HEK293 (cell line): Measurements from ENCODE around the gene PDE8B.

Source experiments
- CTCF ChIA-PET: fragments of 350-600 bp; formaldehyde crosslinking; extraction: SDS; loops from one replicate; lab custom pipeline; 2021; ENCODE audit warnings: antibody characterized with exemption; lab: Yijun Ruan, JAX
- POLR2A ChIA-PET: fragments of 300-600 bp; formaldehyde crosslinking; extraction: SDS; loops from one replicate; lab custom pipeline; 2020; ENCODE audit warnings: antibody characterized with exemption, inconsistent platforms; lab: Yijun Ruan, JAX
- H3K27ac ChIP-seq: fragments of 200-500 bp; sonication (Bioruptor generic); 2 replicates; pipeline ENCODE4 v1.5.1; 2014; ENCODE audit warnings: low read depth, low read length, control low read depth, inconsistent platforms; ENCODE audit errors: extremely low read depth
- H3K36me3 ChIP-seq, 2 experiments: fragments of 200-500 bp in 1 of 2; sonication (Bioruptor generic) in 1 of 2; 1 replicate in 1 of 2; 2 replicates in 1 of 2; pipeline ENCODE4 v1.5.1; 2014 to 2017; ENCODE audit warnings: inconsistent platforms in 2 of 2, low read length in 2 of 2; ENCODE audit not compliant: control insufficient read depth in 2 of 2, insufficient read depth in 1 of 2
- H3K4me1 ChIP-seq: fragments of 200-500 bp; sonication (Bioruptor generic); 2 replicates; pipeline ENCODE4 v1.5.1; 2014; ENCODE audit warnings: mild to moderate bottlenecking, low read length, inconsistent platforms; ENCODE audit not compliant: control insufficient read depth, insufficient read depth
- H3K4me3 ChIP-seq: 2 replicates; pipeline ENCODE4 v1.5.1; 2011; ENCODE audit warnings: low read depth, mild to moderate bottlenecking, control low read depth, low read length, moderate library complexity
- H3K9me3 ChIP-seq: fragments of 200-500 bp; sonication (Bioruptor generic); 2 replicates; pipeline ENCODE4 v1.5.1; 2014; ENCODE audit warnings: low read depth, low read length, inconsistent platforms; ENCODE audit not compliant: control insufficient read depth, insufficient read depth
- BCL11B ChIP-seq: fragments of 450-650 bp; formaldehyde crosslinking; IDR thresholded peaks from 2 replicates; pipeline ENCODE4 v1.5.1; 2016; ENCODE audit warnings: low read depth, missing biosample characterization, missing genetic modification characterization
- KLF16 ChIP-seq: fragments of 450-650 bp; formaldehyde crosslinking; IDR thresholded peaks from 2 replicates; pipeline ENCODE4 v1.5.1; 2017; ENCODE audit warnings: missing biosample characterization, missing genetic modification characterization
- KLF8 ChIP-seq: fragments of 450-650 bp; formaldehyde crosslinking; IDR thresholded peaks from 2 replicates; pipeline ENCODE4 v1.5.1; 2016; ENCODE audit warnings: missing biosample characterization, missing genetic modification characterization
- SCRT2 ChIP-seq: fragments of 450-650 bp; formaldehyde crosslinking; IDR thresholded peaks from 2 replicates; pipeline ENCODE4 v1.5.1; 2016; ENCODE audit warnings: missing biosample characterization, missing genetic modification characterization
- ZBTB1 ChIP-seq: fragments of 450-650 bp; formaldehyde crosslinking; IDR thresholded peaks from 2 replicates; pipeline ENCODE4 v1.5.1; 2016; ENCODE audit warnings: missing biosample characterization, missing genetic modification characterization
- ZNF169 ChIP-seq: fragments of 450-650 bp; formaldehyde crosslinking; IDR thresholded peaks from 2 replicates; pipeline ENCODE4 v1.5.1; 2016; ENCODE audit warnings: missing biosample characterization, missing genetic modification characterization
- ZNF280C ChIP-seq: fragments of 450-650 bp; formaldehyde crosslinking; IDR thresholded peaks from 2 replicates; pipeline ENCODE4 v1.5.1; 2016; ENCODE audit warnings: missing biosample characterization, missing genetic modification characterization
- ZNF529 ChIP-seq: fragments of 450-650 bp; formaldehyde crosslinking; IDR thresholded peaks from 2 replicates; pipeline ENCODE4 v1.5.1; 2017; ENCODE audit warnings: missing genetic modification characterization, missing biosample characterization; ENCODE audit not compliant: insufficient replicate concordance
- ZNF558 ChIP-seq: fragments of 450-650 bp; formaldehyde crosslinking; IDR thresholded peaks from 2 replicates; pipeline ENCODE4 v1.5.1; 2016; ENCODE audit warnings: missing biosample characterization, missing genetic modification characterization
- ZNF580 ChIP-seq: fragments of 450-650 bp; formaldehyde crosslinking; IDR thresholded peaks from 2 replicates; pipeline ENCODE4 v1.5.1; 2016; ENCODE audit warnings: missing biosample characterization, missing genetic modification characterization
- ZNF626 ChIP-seq: fragments of 450-650 bp; sonication (Bioruptor Pico); formaldehyde crosslinking; IDR thresholded peaks from 2 replicates; pipeline ENCODE4 v1.5.1; 2018; ENCODE audit warnings: missing biosample characterization, missing genetic modification characterization, inconsistent platforms
- ZNF645 ChIP-seq: fragments of 450-650 bp; formaldehyde crosslinking; IDR thresholded peaks from 2 replicates; pipeline ENCODE4; 2016; ENCODE audit warnings: missing biosample characterization, missing genetic modification characterization
- ZNF837 ChIP-seq: fragments of 450-650 bp; formaldehyde crosslinking; IDR thresholded peaks from 2 replicates; pipeline ENCODE4 v1.5.1; 2016; ENCODE audit warnings: missing biosample characterization, missing genetic modification characterization
- ZSCAN30 ChIP-seq: fragments of 450-650 bp; IDR thresholded peaks from 2 replicates; pipeline ENCODE4 v1.5.1; 2018; ENCODE audit warnings: missing biosample characterization, mild to moderate bottlenecking, missing genetic modification characterization, moderate library complexity
- TF ChIP-seq, protein P1 (sequence below): fragments of 450-650 bp; formaldehyde crosslinking; IDR thresholded peaks from 2 replicates; pipeline ENCODE4 v1.5.1; 2016; ENCODE audit warnings: missing biosample characterization, missing genetic modification characterization
- TF ChIP-seq, protein P2 (sequence below): fragments of 450-650 bp; formaldehyde crosslinking; conservative IDR thresholded peaks from 2 replicates; pipeline ENCODE4 v1.5.1; 2016; ENCODE audit warnings: low read depth, missing biosample characterization, missing genetic modification characterization
- TF ChIP-seq, protein P3 (sequence below): fragments of 450-650 bp; formaldehyde crosslinking; IDR thresholded peaks from 2 replicates; pipeline ENCODE4 v1.5.1; 2016; ENCODE audit warnings: missing biosample characterization, missing genetic modification characterization

The PDE8B gene

GRCh38 chr5:77389746-77390145 is 179.3 kb downstream of the PDE8B start:
- H3K4me3 ChIP-seq, result no peak overlapping the region
- ChIA-PET CTCF (no interaction called here), POLR2A (no interaction called here)
- H3K27ac ChIP-seq, result no peak overlapping the region
- no peaks in the 10 kb centered on the region for H3K36me3 ChIP-seq
- TF ChIP-seq ZNF529, result no peak
- no peaks in the 10 kb centered on the region for H3K4me1 ChIP-seq
- H3K9me3 ChIP-seq, result no peaks in the 10 kb centered on the region

DNA sequence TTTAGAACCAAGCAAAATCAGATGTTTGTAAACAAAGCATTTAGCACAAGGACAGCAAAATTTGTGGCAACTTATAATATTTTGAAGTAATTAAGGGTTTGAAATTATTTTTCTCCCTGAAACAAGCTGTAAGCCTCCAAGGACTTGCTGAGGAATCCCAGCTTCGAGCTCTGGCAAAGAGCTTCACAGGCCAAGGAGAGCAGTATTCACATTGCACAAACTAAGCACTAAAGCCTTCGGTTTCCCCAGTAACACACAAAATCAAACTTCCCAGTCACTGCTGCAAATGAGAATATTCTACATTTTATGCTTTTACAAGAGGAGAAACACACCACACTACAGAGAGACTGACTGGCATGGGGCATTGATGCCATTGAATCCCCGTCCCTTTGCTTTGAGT is 179.7 kb downstream of the PDE8B start:
- no peak overlapping the region for H3K27ac ChIP-seq
- ChIA-PET CTCF (interaction anchor here (0.7 kb wide), 1 partner anchor 261 kb away, joined by 3 read pairs; no protein-coding TSS in a partner anchor), POLR2A (no interaction called here)
- H3K36me3 ChIP-seq, result no peaks in the 10 kb centered on the region
- no peak for TF ChIP-seq ZNF626 (tag by site-specific recombination)
- no peak for TF ChIP-seq SCRT2 (tag by site-specific recombination)
- TF ChIP-seq, protein P1, sequence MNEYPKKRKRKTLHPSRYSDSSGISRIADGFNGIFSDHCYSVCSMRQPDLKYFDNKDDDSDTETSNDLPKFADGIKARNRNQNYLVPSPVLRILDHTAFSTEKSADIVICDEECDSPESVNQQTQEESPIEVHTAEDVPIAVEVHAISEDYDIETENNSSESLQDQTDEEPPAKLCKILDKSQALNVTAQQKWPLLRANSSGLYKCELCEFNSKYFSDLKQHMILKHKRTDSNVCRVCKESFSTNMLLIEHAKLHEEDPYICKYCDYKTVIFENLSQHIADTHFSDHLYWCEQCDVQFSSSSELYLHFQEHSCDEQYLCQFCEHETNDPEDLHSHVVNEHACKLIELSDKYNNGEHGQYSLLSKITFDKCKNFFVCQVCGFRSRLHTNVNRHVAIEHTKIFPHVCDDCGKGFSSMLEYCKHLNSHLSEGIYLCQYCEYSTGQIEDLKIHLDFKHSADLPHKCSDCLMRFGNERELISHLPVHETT (tag by site-specific recombination), result no peak
- TF ChIP-seq ZNF280C, result no peak
- no peak for TF ChIP-seq KLF8
- TF ChIP-seq, protein P2, sequence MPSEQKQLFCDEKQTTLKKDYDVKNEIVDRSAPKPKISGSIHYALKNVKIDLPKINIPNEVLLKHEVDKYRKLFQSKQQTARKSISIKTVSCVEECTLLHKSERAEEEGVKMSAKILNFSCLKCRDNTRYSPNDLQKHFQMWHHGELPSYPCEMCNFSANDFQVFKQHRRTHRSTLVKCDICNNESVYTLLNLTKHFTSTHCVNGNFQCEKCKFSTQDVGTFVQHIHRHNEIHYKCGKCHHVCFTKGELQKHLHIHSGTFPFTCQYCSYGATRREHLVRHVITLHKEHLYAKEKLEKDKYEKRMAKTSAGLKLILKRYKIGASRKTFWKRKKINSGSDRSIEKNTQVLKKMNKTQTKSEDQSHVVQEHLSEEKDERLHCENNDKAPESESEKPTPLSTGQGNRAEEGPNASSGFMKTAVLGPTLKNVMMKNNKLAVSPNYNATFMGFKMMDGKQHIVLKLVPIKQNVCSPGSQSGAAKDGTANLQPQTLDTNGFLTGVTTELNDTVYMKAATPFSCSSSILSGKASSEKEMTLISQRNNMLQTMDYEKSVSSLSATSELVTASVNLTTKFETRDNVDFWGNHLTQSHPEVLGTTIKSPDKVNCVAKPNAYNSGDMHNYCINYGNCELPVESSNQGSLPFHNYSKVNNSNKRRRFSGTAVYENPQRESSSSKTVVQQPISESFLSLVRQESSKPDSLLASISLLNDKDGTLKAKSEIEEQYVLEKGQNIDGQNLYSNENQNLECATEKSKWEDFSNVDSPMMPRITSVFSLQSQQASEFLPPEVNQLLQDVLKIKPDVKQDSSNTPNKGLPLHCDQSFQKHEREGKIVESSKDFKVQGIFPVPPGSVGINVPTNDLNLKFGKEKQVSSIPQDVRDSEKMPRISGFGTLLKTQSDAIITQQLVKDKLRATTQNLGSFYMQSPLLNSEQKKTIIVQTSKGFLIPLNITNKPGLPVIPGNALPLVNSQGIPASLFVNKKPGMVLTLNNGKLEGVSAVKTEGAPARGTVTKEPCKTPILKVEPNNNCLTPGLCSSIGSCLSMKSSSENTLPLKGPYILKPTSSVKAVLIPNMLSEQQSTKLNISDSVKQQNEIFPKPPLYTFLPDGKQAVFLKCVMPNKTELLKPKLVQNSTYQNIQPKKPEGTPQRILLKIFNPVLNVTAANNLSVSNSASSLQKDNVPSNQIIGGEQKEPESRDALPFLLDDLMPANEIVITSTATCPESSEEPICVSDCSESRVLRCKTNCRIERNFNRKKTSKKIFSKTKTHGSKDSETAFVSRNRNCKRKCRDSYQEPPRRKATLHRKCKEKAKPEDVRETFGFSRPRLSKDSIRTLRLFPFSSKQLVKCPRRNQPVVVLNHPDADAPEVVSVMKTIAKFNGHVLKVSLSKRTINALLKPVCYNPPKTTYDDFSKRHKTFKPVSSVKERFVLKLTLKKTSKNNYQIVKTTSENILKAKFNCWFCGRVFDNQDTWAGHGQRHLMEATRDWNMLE, result no peak
- no peak for TF ChIP-seq ZNF169 (tag by site-specific recombination)
- no peak for TF ChIP-seq ZNF580 (tag by site-specific recombination)
- no peak for TF ChIP-seq ZNF558 (tag by site-specific recombination)
- TF ChIP-seq, protein P3, sequence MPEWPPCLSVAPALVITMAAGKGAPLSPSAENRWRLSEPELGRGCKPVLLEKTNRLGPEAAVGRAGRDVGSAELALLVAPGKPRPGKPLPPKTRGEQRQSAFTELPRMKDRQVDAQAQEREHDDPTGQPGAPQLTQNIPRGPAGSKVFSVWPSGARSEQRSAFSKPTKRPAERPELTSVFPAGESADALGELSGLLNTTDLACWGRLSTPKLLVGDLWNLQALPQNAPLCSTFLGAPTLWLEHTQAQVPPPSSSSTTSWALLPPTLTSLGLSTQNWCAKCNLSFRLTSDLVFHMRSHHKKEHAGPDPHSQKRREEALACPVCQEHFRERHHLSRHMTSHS (tag by site-specific recombination), result no peak
- TF ChIP-seq KLF16 (tag by site-specific recombination), result no peak
- TF ChIP-seq ZBTB1 (tag by site-specific recombination), result no peak
- TF ChIP-seq ZNF645 (tag by site-specific recombination), result no peak
- no peak for TF ChIP-seq ZNF837 (tag by site-specific recombination)
- TF ChIP-seq ZSCAN30 (tag by site-specific recombination), result no peak
- TF ChIP-seq BCL11B (tag by site-specific recombination), result no peak
- H3K4me1 ChIP-seq, result no peaks in the 10 kb centered on the region
- no peak overlapping the region for H3K4me3 ChIP-seq
- H3K9me3 ChIP-seq, result no peaks in the 10 kb centered on the region
